CD1c-positive myeloid dendritic cell (primary cell): ENCODE data around the gene C16orf74.
A peak's percentile ranks its signal among the peaks of the same experiment; 100 is the strongest.

Experiments used
- DNase-seq: peaks from one replicate; pipeline ENCODE4 v3.0.0-alpha.2; 2016; ENCODE audit errors: extremely low spot score

Gene C16orf74

DNA sequence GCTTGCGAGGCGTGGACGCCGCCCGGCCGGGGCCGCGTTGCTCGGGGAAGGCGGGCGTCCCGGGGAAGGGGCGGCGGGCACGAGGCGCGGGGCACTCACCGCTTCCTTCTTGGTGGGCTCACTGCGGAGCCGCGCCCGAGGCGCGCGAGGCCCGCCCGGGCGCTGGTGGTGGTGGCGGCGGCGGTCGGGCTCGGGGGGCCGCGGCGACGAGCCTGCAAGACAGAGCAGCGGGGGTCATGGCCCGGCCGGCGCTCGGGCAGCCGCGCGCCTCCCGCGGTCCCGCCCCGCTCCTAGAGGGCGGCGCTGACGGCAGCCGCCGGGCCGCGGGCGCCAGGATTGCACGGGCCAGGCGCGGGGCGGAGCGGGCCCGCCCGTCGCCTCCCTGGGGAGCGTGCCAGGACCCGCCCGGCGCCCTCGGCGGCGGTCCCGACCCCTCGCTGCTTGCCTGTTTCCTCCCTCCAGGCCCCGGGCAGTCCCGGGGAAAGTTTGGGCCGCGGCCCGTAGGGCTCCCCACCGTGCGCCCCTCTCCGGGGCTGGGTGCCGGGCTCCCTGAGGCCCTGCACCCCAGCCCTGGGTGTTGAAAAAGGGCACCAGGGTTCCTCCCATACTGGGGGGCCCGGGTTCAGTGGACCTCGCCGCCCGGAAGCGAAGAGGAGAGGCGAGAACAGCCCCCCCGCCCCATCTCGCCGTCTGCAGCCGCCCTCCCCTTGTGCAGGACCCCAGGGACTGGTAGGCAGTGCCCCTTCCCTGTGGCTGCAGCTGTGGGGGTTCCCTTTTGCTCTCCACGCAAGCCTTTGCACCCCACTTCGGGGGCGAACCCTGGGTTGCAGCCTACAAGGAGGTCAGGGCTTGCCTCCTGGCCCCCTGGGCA, at the start of gene C16orf74:
C16orf74 (minus strand) TSS at position 270 of the 871 bp plus-strand sequence. CDS start 15,879 bp downstream, outside the sequence.
- DNase-seq, result peak; percentile 65

DNA sequence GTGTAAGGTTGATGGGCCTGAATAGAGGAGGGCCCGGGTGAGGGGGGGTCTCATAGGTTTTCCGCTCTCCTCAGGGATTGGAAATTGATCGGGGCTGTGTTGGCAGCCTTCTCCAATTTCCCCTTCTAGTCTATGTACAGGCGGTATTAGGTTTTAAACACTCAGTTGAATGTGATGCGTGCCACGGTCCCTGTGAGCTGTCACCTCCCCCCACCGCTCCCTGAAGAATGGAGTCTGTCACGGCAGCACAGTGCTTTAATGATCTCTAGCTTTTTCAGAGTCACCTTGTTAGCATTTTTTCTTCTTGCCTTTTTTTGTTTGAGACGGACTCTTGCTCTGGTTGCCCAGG, 49.4 kb upstream of the C16orf74 start:
- no peak for DNase-seq

DNA sequence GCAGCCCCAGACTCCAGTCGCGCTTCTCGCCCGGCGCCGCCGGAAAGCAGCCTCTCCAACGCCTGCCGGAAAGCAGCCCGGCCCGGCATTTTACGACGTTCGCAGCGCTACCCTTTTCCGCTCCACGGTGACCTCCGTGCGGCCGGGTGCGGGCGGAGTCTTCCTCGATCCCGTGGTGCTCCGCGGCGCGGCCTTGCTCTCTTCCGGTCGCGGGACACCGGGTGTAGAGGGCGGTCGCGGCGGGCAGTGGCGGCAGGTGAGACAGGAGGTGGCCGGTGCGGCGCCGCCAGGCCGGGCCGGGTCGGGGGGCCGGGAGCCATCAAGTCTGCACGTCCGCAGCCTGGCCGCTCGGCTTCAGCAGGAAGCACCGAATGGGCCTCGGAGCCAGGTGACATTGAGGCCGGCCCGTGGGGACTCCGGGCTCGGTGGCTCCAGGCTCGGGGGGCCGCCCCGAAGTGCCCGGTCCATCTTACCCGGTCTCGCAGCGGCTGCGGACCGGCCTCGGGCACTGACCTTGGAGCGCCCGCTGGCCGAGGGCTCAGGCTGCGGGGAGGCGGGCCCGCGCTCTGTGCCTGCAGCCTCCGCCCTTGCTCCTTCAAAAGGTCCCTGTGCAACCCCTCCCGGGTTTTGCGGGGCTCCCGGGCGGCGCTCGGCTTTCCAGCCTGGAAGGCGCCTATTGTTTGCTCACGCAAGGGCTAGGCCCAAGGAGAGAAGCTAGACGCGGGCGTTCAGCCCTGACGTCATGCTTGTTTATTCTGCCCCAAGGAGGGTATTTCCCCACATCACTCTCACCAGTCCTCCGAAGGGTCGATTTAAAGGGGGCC, 48.8 kb upstream of the C16orf74 start, which contains the start of the genes COX4I1 and EMC8:
COX4I1 (plus strand) TSS at position 199 of the 824 bp plus-strand sequence. CDS start 1,511 bp downstream, outside the sequence.
EMC8 (minus strand) TSS at position 48 of the 824 bp plus-strand sequence. CDS start 249 bp downstream, outside the sequence.
- peak; percentile 97 for DNase-seq

DNA sequence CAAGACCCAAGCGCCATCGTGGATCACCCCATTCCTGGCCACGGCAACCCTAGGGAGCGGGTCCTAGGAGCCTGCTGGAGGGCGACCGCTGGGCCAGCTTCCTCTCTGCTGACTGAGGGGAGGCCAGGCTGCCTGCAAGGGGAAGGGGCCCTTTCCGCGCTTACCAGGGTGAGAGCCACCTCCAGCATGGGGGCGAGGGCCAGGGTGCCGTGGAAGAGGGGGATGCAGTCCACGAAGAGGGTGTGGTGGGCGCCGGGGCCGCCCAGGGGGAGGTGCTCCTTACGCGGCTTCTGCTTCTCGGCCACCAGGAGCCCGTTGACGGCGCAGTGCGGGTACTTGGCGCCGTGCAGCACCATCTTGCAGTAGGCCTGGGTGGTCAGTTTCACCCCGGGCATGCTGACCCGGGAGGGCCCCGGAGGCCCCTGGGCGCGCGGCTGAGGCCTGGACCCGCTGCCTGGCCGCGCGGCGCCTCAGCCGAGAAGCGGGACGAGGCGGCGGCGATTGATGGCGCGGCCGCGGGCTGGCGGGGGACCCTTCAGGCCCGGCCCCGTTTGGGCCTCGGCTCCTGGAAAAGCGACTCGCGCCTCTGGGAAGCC, 48.1 kb upstream of the C16orf74 start:
- peak; percentile 55 for DNase-seq

DNA sequence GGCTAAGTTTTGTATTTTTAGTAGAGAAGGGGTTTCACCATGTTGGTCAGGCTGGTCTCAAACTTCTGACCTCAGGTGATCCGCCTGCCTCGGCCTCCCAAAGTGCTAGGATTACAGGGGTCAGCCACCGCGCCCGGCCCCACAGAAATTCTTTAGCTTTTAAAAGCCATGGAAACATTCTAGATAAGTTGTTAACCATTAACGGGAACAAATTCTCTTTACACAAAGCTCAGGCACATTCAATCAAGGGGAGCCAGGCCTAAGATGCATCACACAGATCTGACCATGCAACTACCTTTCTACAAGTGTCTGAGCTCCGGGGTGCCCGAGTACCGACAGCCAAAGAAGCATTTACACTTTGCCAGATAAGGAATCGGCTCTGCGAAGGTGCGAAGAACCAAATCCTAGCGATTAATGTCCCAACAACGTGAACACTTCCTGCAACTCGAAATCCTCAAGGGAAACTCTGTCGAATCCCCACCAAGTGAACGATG, 47.4 kb upstream of the C16orf74 start:
- peak; percentile 2 for DNase-seq

DNA sequence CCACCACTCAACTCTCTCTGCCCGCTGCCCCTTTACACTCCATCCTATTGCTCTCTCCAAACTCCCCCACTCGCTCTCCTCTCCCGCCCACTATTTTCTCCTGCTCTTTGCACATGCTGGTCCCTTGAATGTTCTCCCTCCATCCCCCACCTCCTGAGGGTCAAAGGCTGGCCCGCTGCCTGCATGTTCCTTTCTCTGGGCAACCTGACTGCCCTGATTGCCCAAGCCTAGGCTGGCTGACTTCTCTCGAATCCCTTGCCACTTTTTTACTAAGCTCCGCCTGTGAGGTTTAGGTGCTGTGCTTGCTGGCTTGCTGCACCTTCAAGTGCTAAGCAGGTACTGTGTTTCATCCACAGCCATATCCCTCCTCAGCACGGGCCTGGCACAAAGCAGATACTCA, 45.7 kb upstream of the C16orf74 start:
- no peak for DNase-seq

DNA sequence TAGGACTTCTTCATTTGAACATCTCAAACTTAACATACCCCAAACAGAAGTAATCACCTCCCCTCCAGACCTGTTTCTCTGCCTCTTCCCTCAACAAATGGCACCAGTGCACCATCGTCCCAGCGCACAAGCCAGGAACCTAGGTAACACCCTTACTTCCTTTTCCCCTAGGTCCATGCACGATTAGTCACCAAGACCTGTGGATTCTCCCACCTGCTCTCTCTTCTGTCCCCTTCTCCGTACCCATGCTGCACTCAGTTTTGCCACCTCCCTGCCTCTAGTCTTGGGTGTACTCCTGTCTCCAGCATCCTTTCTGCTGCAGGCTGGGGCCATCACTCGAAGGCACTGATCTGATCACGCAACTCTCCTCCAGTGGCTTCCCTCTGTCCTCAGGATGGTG, 45.3 kb upstream of the C16orf74 start:
- no peak for DNase-seq

DNA sequence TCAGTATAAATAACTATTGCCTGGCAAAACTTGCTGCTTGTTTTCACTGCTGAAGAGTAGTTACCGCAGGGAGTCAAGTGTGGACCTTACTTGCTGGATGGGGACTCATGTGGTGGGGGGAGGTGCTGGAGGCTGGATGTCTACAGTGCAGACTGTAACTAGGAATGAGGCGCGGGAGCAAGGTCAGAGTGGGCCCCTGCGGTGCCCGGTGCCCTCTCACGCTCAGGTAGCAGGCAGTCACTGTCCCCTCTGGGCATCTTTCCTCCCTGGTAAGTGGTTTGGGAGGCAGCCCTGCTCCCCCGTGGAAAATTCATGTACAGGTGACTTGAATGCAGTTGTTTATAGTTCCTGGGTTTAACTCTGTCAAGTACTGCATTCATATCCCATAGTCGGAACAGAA, 43.8 kb upstream of the C16orf74 start:
- DNase-seq, result no peak

DNA sequence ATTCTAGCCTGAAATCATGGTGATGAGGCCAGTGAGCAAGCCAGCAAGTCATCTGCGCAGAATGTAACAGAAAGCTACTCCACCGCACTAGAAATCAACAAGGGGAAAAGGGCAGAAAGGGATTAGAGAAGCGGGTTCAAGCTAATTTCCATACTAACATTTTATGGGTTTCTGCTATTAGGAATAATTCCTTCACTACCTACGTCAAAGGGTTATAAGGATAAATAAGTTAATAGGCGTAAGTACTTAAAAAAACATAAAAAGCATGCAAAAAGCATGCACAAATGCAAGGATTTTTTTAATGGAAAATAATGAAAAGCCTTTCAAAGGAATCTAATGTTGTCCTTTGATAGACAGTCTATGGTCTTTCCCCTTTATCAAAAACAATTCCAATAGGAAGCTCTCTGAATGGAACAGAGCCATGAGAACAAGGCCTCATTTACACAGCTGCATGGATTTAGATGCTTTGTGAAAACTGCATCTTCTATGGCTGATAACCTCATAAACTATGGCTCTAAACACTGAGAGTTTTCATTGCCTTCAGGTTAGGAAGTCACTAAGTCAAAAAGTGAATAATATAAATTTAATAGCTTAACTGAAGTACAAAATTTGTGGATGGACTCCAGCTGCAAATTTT, 42.9 kb upstream of the C16orf74 start:
- no peak for DNase-seq

DNA sequence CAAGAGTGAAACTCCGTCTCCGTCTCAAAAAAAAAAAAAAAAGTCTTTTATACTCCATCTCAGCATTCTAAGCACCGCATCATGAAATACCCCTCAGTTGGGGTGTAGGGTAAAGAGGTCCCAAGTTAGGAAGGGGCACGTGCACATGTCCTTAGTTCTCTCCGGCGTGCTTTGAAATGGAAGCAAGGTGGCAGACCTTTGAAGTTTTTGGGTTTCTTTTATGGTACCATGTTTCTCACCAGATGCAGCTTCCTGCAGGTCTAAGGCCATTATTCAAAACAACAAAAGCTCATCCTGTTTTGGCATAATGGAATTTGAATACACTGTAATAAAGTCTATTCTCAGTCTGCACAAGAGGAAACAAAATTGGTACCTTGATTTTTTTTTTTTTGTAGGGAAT, 38.9 kb upstream of the C16orf74 start:
- no peak for DNase-seq

DNA sequence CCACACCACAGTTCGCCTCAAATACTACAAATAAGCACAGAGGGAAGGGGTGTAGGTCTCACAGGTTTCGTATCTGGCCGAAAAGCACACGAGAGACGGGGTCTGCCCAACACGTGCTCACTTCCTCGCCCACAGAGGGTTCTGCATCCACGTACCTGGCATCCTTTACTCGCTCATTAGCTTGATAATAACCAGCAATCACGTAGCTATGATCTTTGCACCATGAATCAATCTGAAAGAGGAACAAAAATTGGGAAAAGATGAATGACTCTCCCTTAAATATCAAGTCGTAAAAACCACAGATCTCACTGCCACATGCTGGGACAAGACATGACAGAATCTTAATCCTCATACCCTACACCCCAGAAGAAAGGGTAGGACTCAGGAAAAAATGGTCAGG, 37.9 kb upstream of the C16orf74 start:
- peak; percentile 13 for DNase-seq

DNA sequence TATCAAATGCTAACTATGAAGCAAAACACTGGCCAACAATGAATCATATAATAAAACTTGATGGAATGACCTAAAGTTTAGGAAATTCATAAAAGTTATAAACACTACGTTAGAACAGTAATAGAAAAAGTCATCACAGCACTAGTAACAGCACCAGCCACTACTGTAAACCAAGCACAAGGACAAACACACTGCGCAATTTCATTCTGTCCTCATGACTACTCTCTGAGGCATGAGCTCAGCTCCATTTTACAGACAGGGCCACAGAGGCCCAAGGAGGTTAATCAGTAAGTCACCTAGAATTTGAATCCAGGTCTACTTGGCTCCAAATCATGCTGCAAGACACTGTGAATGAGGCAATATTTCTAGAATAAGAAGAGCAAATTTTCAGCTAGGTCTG, 35.0 kb upstream of the C16orf74 start:
- no peak for DNase-seq

DNA sequence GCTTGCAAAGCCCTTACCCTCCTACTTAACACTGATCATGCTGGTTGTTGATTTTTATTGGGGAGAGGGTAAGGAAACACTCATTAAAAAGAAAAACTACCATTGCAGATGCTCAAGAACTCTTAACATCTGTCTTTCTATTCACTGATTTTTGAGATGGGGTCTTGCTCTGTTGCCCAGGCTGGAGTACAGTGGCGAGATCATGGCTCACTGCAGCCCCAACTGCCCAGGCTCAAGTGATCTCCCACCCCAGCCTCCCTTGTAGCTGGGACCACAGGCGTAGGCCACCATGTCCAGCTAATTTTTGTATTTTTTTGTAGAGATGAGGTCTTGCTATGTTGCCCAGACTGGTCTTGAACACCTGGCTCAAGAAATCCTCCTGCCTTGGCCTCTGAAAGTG, 33.9 kb upstream of the C16orf74 start:
- DNase-seq, result no peak

DNA sequence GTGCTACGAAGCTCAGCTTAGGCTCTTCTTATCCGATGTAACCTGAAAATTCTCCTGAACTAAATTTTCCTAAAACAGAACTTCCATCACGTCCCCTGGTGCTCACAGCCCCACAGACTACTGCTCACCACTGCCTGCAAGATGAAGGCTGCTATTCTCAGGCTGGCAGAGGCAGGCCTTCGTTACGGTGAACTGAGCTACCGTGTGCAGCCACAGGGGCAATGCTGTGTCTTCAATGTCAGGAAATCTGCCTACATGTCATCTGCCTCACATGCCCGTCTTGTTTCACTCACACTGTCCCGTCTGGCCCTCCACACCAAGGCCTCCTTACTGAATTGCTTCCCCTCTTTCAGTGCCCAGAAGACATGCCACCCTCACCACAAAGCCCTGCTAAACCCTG, 32.5 kb upstream of the C16orf74 start:
- no peak for DNase-seq

DNA sequence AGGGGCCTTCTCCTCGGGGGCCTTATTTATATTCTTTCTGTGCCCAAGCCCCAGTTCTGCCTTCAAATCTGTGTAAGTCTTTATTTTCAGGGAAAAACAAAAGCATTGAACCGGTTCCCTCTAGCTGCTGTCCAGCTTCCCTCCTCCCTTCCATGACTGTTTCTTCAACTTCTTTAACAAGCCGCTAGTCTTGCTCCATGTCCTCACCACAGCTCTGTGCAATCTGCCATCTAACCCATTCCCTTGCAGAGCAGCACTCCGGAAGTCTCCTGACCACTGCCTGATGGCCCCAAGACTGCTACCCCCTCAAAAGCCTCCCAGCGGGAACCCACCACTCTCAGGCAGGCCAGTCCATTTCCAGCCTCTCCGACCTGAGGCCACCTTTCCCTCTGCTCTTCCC, 31.6 kb upstream of the C16orf74 start:
- no peak for DNase-seq

DNA sequence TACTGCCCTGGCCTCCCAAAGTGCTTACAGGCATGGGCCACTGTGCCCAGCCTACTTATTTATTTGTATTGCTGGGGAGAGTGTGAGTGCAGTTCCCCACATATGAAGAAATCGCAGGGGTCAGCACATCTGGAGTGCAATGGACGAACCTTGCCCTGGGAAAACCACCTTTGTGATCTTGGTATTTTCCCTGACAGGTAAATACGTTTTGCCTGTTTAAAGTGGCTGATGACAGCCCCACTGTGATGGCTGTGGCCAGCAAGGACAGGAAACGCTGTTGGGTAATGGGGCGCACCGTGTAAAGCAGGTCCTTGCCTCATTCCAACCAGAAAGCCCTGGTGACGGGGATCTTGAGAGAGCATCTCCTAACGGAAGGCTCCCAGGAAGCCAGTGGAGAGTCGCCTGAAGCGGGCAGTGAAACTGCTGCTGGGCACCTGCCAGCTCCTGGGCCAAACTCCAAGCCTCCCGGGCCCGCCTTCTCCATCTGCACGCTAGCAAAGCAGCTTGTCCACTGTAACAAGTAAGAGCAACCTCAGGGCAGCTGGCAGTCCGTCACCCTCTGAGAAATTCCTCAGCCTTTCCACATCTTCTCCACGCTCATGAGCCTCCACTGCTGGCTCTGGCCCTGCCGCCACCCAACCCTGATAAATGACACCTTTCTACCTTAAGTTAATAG, 30.9 kb upstream of the C16orf74 start:
- DNase-seq, result no peak

DNA sequence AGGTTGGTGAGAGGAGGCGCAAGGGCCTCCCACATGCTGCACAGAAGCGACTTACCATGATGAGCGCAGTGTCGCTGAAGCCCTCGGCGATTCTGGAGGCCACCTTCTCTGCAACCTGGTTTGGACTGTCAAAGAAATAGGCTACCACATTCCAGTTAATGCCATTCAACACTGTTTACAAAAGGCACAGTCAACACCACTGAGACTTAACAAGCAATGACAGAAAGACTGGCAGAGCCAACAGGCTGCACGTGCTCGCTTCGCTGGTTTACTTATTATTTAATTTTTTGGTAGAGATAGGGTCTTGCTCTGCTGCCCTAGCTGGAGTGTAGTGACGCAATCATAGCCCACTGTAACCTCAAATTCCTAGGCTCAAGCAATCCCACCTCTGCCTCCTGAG, 30.3 kb upstream of the C16orf74 start:
- no peak for DNase-seq

DNA sequence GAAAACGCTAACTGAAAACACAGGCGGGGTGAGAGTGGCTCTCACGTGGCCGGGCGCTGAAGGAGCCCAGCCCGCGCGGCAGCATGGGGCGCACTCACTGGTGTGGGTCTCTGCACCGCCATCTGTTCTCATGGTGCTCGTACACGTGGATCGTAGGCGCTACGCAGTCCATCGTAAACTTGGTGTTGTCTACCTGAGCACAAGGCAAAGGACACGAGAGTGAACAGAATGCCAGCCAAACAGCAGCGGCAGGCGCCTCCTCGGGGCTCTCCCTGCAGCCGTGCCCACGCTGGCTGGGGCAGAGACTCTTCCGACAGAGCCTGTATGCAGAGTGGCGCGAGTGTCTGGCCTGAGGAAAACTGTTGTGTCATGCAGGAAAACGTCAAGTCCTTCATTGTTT, 29.4 kb upstream of the C16orf74 start:
- no peak for DNase-seq

DNA sequence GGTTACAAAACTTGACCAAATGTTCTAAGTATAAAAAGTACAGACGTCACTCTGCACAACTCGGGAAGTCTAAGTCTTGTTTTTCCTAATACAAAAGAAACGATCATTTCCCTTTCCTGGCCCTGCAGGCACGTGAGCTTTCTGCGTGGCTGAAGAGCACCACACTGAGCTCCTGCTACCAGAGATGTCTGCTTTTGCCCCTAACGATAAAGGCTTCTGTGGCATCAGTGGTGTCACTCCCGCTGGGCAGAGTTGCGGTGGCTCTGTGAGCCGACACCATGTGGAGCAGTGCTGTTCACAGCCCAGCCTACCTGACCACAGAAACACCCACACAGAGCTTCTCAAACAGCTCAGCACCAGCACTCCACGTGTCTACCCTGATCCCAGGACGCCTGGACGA, 28.0 kb upstream of the C16orf74 start:
- DNase-seq, result no peak

DNA sequence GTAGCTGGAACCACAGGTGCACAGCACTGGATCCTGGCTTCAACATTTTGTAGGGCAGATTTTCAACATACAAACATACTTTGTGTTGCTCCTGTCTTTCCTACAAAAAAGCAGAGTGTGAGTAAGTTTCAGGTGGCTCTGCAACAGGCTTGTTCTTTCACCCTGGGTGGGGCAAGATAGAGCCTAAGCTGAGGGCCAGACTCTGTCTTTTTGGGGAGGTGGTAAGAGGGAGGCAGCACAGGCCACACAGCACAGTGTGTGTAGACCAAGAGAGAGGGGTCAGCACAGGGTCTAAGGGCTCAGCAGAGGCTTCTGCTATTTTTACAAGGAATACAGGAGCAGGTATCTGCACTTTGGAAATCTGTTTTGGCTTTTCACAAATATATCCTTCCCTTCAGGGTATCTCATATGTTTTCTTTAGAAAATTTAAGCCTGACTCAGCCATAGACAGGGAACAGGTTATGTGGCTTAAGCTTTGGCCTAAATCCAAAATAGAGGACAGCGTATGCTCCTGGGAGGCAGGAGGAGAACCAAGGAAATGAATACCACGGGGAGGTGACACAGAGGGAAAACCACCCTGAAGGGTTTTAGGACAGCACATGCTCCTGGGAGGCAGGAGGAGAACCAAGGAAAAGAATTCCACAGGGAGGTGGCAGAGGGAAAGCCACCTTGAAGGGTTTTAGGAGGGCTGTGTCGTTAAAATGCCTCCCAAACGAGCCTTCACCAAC, 26.9 kb upstream of the C16orf74 start:
- DNase-seq, result no peak
